GM19351 (cell line): ENCODE data around the gene CYP8B1.

ENCODE experiments used
- ATAC-seq: cut with Tn5 transposase; IDR thresholded peaks from one replicate; pipeline ENCODE4 v1.9.1; 2021; ENCODE audit warnings: mild to moderate bottlenecking, moderate library complexity; ENCODE audit not compliant: unreplicated experiment

The CYP8B1 gene

DNA sequence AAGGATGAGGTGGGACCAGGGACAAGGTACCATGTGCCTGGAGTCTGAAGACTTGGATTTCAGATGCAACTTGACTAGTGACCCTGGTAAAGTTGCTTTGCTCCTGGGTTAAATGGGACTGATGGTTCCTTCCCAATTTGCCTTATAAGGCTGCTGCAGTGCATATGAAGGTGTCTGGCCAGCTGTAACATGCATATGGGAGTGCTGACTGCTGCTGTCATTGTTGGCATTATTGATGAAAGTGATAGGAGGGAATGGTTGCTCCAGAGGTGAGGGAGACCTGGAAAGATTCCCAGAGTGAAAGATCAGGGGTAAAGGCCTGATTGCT, 20.5 kb downstream of the CYP8B1 start:
- ATAC-seq = no peak

DNA sequence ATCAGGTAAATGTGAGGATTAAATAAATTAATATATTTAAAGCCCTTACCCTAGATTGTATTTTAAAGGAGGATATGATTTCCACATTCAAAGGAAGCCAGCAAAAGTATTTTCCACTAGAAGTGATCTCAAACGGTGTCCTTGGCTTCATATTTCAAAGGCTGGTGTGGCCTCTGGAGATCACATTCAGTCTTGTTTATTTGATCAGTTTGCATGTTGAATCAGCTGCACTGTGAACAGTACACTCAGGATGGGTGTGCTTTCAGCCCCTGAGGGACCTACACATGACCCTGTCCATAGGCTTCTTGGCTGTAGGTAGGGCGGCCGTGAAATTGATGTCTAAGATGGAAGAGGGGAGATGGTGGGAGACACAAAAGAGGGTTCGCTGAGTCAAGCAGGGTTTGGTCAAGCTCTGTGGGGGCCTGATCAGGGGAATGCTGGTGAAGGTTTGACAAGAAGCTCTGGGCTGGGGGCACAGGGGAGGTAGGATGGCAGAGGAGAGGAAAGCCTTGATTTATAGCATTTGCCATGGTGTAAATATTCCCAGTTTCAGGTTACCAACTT, 21.9 kb downstream of the CYP8B1 start:
- no peak for ATAC-seq

DNA sequence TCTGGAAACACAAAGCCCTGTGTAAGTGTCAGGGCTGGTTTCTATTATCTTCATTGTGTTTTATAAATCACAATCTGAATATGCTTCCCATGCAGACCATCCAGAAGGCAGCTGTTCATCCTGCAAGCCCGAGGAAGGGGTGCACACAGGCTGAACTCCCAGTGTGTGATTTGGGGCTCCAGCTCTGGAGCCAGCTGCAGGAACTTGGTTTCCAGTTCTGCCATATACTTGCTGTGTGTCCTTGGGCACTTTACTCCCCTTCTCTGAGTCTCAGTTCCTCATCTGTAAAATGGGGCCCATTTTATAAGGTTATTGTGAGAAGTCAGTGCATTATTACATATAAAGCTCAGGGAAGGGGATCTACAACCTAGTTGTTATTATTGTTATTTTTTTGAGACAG, 22.6 kb downstream of the CYP8B1 start:
- no peak for ATAC-seq

DNA sequence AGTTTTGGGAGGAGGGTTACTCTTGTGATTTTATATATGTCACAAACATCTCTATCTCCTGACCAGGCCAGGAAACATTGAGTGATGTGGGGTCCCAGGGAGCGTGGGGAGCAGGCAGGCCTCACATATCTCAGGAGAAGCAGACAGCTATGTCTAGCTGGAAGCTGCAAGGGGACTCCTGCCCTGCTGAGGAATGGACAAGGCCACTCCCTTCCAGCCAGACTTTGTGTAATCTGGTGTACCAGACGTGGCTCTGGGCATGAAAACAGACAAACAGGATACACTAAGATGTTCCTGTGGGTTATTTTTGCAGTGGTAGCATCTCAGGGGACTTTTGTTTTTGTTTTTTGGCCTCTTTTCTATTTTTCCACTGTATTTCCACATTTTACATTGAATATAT, 23.2 kb downstream of the CYP8B1 start:
- no peak for ATAC-seq

DNA sequence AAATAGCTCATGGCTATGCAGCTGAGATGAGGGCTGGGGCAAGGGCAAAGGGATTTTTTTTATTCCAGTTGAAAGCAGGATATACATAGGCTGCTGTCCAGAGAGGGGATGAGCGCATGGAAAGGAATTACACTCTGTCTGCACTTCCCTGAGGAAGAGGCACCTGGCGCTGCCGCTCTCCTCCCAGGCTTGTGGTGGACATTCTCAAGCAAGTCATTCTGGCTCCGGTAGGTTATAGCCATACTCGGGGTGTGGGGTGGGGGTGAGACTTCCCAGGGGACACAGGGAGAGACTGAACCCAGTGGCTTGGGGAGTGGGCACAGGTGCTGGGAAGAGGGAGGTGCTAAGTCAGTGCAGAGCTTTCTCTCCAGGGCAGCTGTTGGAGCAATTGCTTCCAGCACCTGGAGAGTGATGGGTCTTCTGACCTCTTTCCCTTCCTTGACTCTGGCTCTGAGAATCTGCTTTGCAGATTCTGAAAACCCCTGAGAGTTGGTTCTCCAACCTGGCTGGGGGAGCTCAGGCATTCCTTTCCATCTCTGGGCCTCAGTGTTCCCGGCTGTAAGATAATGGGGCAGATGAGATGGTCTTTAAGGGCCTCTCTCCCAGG, 24.3 kb downstream of the CYP8B1 start:
- ATAC-seq = no peak

DNA sequence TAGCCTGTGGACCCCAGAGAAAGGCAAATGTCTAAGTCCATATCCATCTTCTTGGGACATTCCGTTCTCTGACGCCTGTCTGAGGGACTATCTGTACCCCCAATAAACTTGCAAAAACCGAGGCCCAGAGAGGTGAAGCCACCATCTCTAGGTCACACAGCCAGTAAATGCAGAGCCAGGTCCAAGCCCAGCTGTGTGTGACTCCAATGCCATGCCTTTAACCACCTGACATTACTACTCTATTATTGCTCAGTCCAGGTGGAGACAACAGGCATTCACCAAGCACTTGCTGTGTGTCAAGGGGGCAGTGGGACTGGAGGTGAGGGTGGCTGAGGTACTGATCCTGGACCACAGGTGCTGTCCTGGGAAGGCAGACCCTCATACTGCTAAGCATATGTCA, 25.4 kb downstream of the CYP8B1 start:
- no peak for ATAC-seq

DNA sequence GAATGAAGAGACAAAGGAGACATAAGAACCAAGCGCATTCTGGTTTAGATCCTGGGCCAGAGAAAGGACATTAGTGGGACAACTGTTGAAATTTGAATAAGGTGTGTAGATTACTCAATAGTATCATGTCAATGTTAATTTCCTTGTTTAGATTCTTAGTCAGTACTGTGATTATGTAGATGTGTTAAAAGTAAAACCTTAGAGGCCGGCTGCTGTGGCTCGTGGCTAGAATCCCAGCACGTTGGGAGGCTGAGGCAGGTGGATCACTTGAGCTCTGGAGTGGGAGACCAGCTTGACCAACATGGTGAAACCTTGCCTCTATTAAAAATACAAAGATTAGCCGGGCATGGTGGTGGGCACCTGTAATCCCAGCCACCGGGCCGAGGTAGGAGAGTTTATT, 26.7 kb downstream of the CYP8B1 start:
- ATAC-seq = no peak

DNA sequence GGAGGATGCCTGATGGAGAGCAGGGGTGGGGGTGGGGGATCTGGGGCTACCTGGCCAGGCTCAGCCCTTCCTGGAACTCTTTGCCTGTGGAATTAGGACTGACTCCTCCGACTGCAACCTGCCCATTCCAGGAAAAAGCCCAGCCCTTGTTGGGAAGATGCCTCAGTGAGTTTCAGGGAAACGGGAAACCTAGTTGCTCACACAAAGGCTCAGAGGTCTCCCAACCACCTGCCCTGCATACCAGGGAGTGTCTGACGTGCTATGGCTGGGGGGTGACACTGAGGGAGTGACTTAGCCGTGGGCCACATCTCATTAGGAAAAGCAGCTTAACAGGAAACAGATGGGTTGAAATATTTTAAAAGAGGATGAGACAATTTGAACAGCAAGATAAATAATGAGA, 27.9 kb downstream of the CYP8B1 start:
- ATAC-seq = no peak

DNA sequence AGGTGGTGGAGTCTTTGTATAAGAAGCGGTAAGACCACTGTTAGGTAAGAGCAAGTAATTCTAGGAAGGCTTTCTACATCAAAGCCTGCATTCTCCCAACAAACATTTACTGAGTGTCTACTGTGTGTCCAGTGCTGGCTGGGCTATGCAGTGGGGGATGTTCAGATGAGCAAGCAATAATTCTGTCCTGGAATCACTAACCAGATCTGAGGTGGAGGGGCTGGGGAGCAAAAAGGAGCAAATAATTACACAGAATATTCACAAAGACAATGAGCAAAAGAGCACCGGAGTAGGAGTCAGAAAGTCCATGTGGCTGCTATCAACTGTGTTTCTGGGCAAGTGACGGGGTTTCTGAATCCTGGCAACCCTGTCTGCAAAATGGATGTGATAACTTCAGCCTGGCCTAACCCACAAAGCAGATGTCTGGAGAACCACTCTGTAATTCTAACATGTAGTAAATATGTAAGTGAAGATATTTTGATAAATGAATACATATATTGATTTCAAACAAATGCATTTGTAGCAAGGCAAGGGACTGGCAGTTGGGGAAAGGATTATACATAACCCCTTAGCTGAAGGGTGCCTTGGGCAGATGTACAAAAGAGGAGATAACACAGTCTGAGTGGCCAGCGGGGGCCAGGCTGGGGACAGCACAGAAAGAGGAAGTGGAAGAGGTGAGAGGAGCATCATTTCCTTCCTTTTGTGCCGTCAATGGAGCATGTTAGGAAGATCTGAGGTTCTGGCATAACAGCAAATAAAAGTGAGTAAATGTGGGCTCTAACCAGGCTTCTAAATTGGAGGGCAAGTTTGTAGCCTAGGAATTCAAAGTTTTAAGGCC, 28.8 kb downstream of the CYP8B1 start:
- peak; percentile 89 for ATAC-seq

DNA sequence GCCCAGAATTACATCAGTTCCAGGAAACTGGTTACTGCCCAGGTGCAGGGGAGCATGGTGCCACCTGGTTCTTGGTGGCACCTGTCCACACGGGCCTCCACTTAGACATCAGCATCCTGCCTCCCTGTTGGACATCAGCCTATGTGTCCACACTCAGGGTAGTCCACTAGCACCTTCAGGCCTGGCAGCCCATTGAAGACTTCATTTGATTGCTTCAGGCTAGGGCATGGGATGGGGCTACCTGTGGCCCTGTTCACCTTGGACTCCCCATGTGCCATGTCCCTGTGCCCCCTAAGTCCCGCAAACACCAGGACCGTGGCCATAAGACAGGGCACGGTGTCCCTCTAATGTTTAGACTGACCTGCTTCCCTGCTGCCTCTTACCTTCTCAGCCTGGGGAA, 30.9 kb downstream of the CYP8B1 start:
- ATAC-seq = no peak

DNA sequence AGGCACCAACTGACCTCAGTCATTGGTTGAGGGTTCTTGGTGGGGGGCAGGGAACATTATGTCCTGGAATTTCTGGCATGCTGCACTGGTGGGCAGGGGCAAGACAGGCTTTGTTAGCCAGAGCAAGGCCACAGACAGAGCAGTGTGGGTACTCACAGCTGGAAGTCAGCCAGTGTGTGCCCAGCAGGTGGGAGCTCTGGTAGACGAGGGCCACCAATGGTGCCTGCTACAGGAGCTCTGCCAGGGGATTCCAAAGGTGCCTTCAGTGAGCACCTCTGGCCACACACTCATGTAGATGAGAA, 31.3 kb downstream of the CYP8B1 start:
- ATAC-seq = no peak

DNA sequence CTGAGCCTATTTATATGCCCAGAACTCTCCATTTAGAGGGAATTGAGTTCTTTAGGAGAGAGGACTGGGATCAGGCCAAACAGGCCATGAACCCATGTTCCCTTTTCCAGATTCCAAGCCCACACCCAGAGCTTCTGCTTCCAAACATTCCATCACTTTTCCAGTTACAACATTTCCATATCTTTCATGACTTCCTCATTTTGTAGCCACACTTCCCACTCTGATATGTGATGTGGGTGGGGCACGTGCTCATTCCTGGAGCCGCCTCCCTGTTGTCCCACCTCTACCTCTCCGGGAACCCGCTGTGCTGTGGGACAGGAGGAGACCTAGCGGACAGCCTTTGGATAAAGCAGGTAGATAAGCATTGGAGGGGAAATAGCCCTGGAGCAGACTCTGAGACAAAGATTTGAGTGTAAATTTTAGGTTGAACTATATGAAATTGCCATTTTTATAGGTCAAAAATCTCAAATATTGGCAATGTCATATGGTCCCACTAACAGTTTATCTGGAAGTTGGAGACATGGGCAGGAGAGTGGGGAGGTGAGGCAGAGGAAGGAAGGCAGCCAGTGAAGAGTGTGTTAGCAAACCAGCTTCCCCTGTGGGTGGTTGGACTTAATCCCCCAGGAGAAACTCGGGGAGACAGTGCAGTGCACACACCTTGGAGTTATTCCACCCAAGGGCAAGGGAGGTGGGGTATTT, 31.8 kb downstream of the CYP8B1 start:
- ATAC-seq = no peak

DNA sequence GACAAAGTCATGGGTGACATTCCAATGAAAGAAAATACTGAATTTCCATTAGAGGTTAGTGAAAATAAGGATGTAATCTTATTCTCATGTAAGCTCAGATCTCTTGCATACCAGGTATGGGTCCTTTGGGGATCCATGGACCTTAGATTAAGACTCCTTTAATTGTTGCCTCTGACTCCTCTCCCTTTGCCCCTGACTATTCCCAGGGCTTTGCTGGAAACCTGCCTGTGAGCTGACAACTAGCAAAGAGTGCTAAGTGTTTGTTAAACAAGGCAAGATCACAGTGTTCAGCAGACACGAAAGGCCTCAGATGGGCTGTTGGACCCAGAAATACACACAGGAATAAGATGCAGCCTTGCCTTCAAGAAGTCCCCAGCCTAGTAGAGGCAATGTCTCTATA, 34.3 kb downstream of the CYP8B1 start:
- ATAC-seq = no peak

DNA sequence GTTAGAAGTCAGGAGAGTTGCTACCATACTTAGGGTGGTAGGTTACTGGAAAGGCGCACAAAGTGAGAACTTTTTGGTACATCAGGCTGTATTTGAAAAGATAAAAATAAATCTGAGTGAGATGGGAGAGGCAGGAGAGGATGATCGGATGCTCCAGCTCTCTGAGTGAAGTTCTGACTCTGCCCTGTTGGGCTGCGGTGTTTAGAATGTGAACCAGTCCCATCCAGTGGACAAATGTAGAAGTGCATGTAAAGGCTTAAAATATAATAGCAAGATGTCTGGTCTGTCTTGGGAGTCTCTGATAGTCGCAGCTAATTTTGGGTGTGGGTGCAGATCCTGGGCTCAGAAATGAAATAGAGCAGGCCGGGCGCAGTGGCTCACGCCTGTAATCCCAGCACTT, 36.1 kb downstream of the CYP8B1 start:
- ATAC-seq = peak; percentile 100

DNA sequence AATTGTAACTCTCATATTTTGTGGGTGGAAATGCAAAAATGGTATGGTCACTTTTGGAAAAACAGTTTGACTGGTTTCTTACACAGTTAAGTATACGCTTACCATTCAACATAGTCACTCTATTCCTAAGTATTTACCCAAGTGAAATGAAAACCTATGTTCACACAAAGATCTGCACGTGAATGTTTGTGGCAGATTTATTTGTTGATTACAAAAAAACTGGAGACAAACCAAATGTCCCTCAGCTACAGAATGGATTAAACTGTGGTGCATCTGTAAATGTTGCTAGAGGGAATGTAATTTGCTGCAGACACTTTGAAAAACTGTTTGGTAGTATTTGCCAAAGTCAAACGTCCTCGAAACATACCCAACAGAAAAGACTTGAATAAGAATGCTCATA, 37.1 kb downstream of the CYP8B1 start:
- ATAC-seq = no peak

DNA sequence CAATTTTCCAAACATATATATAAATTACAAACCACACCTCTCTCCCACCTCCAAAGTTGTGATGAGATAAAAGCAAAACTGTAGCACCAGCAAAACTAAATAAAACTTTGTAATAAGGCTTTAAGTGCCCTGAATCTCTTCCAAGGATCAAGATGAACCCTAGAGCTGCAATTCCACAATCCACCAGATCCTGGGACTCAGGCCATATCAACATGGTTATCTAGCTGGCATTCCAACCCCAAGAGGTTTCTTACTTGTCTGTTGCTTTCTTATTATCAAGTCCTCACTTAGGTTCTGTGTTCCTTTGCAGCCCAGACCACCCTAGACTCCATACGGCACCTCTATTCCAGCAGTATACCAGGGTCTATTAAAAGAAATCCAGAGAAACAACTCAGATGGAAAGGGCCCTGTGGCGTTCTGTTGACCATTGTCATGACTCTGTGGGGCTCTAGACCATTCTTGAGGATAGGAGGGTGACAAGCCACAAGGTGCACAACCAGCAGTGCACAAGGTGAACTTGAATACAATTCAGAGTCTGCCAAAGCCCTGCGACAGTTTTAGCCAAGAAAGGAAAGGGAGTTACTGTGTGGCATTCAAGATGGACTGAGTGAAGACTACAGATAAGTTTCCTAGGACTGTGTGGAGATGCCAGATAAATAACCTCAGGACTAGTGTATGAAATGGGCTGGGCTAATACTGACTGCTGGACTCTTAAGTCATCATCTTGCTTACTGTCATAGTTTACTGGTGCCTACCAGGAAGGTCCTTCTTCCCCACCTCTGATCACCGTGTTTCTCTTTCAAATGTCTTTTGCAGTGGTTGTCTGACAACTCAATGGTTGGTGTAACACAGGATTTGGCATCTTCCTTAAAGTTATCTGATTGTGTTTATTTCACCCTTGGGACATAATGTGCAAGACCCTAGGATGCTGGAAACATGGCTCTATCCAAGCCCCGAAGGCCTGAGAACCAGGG, 39.2 kb downstream of the CYP8B1 start:
- ATAC-seq = no peak

DNA sequence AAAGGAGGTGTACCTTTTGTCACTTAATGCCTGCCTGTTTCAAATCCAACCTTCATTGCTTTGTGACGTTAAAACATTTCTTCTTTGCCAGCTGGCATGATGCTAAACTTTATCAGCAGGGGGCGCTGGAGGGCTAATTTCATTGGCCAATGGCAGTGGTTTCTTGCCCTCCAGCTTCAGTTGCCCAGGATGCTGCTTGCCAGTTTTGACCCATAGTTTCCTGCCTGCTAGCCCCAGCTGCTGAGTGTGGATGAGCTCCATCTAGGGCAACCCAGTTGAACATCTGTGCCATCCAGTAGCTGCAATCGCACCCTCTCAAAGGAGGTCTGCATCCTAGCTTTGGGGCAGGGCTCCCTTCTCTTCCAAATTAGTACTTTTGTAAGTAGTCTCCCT, 44.4 kb downstream of the CYP8B1 start:
- peak; percentile 57 for ATAC-seq

DNA sequence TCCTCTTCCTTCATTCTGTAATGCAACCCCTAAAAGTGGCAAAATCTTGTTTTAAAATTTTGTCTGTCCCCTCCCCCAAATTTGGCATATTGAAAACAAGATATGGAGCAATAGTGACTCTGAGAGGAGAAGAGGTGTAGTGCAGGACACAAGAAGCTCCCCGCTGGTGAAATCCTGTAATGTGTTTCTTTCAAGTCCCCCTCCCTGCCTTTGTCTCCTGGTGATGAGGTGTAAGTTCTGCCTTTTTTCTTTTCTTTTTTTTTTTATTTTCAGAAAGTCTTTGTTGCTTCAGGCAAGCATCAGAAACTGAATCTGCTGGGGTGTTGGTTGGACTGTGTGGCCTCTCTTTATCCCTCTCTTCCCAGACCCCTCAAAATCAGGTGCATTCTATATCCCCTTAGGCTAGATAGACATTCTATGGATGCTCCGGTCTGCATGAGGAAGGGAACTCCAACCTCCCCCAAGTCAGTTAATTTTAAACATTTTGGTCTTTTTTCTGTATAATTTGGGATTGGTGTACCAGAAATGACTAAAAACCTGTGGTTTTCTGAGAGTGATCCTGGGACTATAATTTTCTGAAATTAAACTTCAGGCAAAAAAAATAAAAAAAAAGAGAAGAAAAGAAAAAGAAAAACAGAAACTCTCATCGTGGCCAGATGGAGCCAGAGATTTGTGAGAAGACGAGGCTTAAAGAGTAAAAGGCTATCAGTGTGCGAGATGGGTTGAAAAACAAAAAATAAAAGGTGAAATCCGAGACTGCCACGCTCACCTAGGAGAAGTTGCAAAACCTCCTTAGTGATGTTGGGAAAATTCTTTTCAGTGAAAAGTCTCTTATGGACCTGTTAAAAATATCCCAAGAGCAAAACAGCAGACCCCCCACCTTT, 45.0 kb downstream of the CYP8B1 start:
- ATAC-seq = no peak

DNA sequence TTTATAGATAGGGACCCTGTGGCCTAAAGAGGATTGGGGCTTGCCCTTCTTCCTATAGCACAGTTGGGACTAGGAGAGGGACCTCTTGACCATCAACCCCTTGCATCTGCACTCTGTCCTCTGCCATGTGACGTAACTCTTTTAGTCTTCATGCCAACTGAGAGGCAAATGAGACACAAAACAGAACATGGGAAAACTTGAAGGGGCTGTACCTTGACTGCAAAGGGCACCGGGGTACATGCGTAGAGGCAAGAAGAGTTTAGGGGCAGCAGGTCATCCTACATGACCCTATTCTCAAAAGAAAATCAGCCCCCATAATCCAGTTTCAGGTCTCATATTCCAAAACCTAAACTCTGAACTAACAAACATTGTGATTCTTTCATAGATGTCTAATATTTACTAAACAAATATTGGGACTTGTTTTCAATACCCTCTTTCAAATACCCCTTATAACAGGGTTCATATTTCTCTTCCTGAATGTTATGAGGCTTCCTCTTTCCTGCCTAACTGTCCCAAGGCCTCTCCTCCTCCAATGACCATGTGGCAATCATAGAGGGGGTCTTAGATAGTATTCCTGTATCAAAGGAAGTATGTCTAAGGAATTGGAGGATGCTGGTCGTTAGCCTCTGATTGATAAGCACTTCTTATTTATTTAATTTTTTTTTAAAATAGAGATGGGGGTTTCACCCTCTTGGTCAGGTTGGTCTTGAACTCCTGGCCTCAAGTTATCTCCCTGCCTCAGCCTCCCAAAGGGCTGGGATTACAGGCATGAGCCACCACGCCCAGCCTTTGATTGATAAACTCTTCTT, 45.8 kb downstream of the CYP8B1 start:
- ATAC-seq = no peak
